OCI-LY3 (cell line): ENCODE results near the gene RMND5A.
A peak's percentile ranks its signal among the peaks of the same experiment; 100 is the strongest.

Experiments
- H2AFZ ChIP-seq: fragments of 200-600, 300-600 bp; shearing (Covaris generic); 2 replicates; pipeline ENCODE4 v1.6.0; 2014; ENCODE audit warnings: antibody characterized with exemption, low read depth, low read length
- H3K27ac ChIP-seq: fragments of 200-600, 300-600 bp; sonication (generic); 2 replicates; pipeline ENCODE4 v1.5.1; 2014; ENCODE audit warnings: mild to moderate bottlenecking, low read length, moderate library complexity, mixed read lengths
- H3K27me3 ChIP-seq: fragments of 200-600, 300-600 bp; sonication (generic); 2 replicates; pipeline ENCODE4 v1.6.1; 2014; ENCODE audit warnings: low read depth, low read length, mixed read lengths
- H3K36me3 ChIP-seq: fragments of 200-600, 300-600 bp; sonication (generic); replicated peaks from 2 replicates; pipeline ENCODE3; 2014; ENCODE audit warnings: low read depth, low read length, mixed read lengths
- H3K4me1 ChIP-seq: fragments of 300-600, 200-600 bp; sonication (generic); 2 replicates; pipeline ENCODE4 v1.6.1; 2014; ENCODE audit warnings: low read length, mixed read lengths
- H3K4me2 ChIP-seq: fragments of 200-600, 300-600 bp; sonication (generic); 2 replicates; pipeline ENCODE4 v1.6.1; 2014; ENCODE audit warnings: low read length, mixed read lengths
- H3K4me3 ChIP-seq: fragments of 300-600, 200-600 bp; sonication (generic); 2 replicates; pipeline ENCODE4 v1.5.1; 2014; ENCODE audit warnings: antibody characterized with exemption, mild to moderate bottlenecking, low read length, moderate library complexity
- H3K79me2 ChIP-seq: fragments of 300-600, 200-600 bp; shearing (Covaris generic); 2 replicates; pipeline ENCODE4 v1.6.1; 2014; ENCODE audit warnings: mild to moderate bottlenecking, low read length, mixed read lengths
- H3K9ac ChIP-seq: fragments of 300-600, 200-600 bp; shearing (Covaris generic); 2 replicates; pipeline ENCODE4 v1.6.0; 2014; ENCODE audit warnings: mild to moderate bottlenecking, low read length, moderate library complexity
- H3K9me3 ChIP-seq: fragments of 200-600, 300-600 bp; shearing (Covaris generic); 2 replicates; pipeline ENCODE4 v1.6.1; 2014; ENCODE audit warnings: low read length, mixed read lengths; ENCODE audit not compliant: insufficient read depth
- H4K20me1 ChIP-seq: fragments of 200-600, 300-600 bp; sonication (generic); 2 replicates; pipeline ENCODE4 v1.6.1; 2016; ENCODE audit warnings: low read length, mixed read lengths; ENCODE audit not compliant: insufficient read depth
- CTCF ChIP-seq: fragments of 200-600, 300-600 bp; sonication (generic); IDR thresholded peaks from 2 replicates; pipeline ENCODE4 v1.5.1; 2014; ENCODE audit warnings: antibody characterized with exemption, low read length, low read depth
- EZH2phosphoT487 ChIP-seq: fragments of 200-600 bp; shearing (Covaris generic); IDR thresholded peaks from 2 replicates; pipeline ENCODE4 v1.6.1; 2018; ENCODE audit warnings: antibody characterized with exemption, mixed run types, low read depth

RMND5A gene

GRCh38 chr2:86806059-86806857, 86.2 kb downstream of the RMND5A start:
- Histone ChIP-seq H2AFZ (no peak overlapping the region), H3K4me3 (no peak overlapping the region), H3K79me2 (no peaks in the 10 kb centered on the region), H3K4me1 (peaks cover 5% of the 10 kb centered on the region; the same call in 1 of the 2 replicates), H3K27ac (no peak overlapping the region), H4K20me1 (no peaks in the 10 kb centered on the region), H3K4me2 (no peak overlapping the region), H3K36me3 (no peaks in the 10 kb centered on the region), H3K9me3 (no peaks in the 10 kb centered on the region), H3K27me3 (no peaks in the 10 kb centered on the region), H3K9ac (no peak overlapping the region)
- no peak for TF ChIP-seq EZH2phosphoT487
- no peak for TF ChIP-seq CTCF

- no peaks in the 10 kb centered on the region for H3K27me3 ChIP-seq
These were observed 87.0 kb downstream of the RMND5A start for GRCh38 chr2:86807133-86807467.

GRCh38 chr2:86807468-86808275, 87.6 kb downstream of the RMND5A start:
- H3K27ac ChIP-seq, result no peak overlapping the region
- H3K4me2 ChIP-seq, result peak overlapping the region; percentile 92
- no peaks in the 10 kb centered on the region for H3K79me2 ChIP-seq
- peak overlapping the region; percentile 64 for H2AFZ ChIP-seq
- peak overlapping the region; percentile 78 for H3K4me3 ChIP-seq
- no peaks in the 10 kb centered on the region for H3K36me3 ChIP-seq
- H3K9ac ChIP-seq, result peak overlapping the region; percentile 31
- no peak for TF ChIP-seq CTCF
- TF ChIP-seq EZH2phosphoT487, result no peak
- no peaks in the 10 kb centered on the region for H4K20me1 ChIP-seq
- no peaks in the 10 kb centered on the region for H3K9me3 ChIP-seq
- peaks cover 5% of the 10 kb centered on the region; the same call in 1 of the 2 replicates for H3K4me1 ChIP-seq
- H3K27me3 ChIP-seq, result no peaks in the 10 kb centered on the region

More at GRCh38 chr2:86807133-86807467, 87.0 kb downstream of the RMND5A start:
- H3K36me3 ChIP-seq, result no peaks in the 10 kb centered on the region
- no peaks in the 10 kb centered on the region for H3K79me2 ChIP-seq
- peak overlapping the region; percentile 92 for H3K4me2 ChIP-seq
- H3K9me3 ChIP-seq, result no peaks in the 10 kb centered on the region
- H3K27ac ChIP-seq, result no peak overlapping the region
- H4K20me1 ChIP-seq, result no peaks in the 10 kb centered on the region
- peak overlapping the region; percentile 78 for H3K4me3 ChIP-seq
- TF ChIP-seq EZH2phosphoT487 (no peak), CTCF (no peak)
- 0 out of 2 replicates have a peak overlapping the region, but pooled peaks have one; percentile 64 for H2AFZ ChIP-seq
- H3K4me1 ChIP-seq, result peaks cover 5% of the 10 kb centered on the region; the same call in 1 of the 2 replicates
- H3K9ac ChIP-seq, result peak overlapping the region; percentile 31; the same call in 1 of the 2 replicates
